Transverse colon (tissue), 3 donors: ENCODE results near the gene KLK5.

Source experiments
- CTCF ChIP-seq, 5 experiments: fragments of 200-600 bp in 3 of 5; fragments of 450-650 bp in 2 of 5; sonication (generic) in 3 of 5; IDR thresholded peaks; 1 replicate in 2 of 5; 2 replicates in 3 of 5; pipeline ENCODE4 v1.5.1; 2016 to 2017; ENCODE audit warnings: antibody characterized with exemption in 5 of 5, inconsistent platforms in 3 of 5, mild to moderate bottlenecking in 2 of 5, moderate library complexity in 1 of 5
- EP300 ChIP-seq: sonication (generic); formaldehyde crosslinking; IDR thresholded peaks from one replicate; pipeline ENCODE4 v1.6.1; 2017; ENCODE audit warnings: antibody characterized with exemption, low read depth

DNA sequence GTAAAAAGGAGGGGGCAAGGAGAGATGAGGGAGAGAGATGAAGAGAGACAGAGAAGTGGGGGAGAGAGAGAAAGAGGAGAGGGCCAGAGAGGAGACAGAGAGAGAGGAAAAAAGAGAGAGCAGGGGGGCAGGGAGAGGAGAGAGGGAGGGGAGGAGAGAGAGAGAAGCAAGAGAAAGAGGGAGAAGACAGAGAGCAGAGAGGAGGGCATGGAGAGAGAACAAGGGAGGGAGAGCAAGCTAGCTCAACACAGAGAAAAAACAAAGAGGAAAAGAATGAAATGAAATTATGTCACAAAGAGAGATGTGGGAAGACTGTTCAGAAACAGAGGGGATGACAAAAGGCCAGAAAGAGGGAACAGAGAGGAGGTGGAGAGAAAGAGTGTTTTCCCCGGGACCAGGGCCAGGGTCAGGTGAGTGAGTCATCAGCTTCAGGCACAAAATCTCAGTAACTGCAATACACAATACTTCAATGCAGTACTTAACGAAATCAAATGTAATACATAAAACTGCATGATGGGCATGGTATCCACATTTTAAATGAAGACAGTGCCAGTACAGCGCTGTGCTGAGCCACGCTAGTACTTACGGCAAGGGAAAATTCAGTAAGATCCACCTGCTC lies 26.0 kb upstream of the KLK5 start:
- TF ChIP-seq CTCF (IDR thresholded peaks at IDR 0.05) (no peak), EP300 (no peak)
